ENCODE measurements around the gene GPRIN1. TPM values are rescaled to one million over a fixed set of nuclear protein-coding genes. Genes with fewer than 3 reads are reported as not detected.

GPRIN1 gene
- total and polyA plus RNA-seq, 2 donors (not counting 1 experiment from before 2014, with no cell fraction given), result 0.72 to 2.1 TPM

- H3K9me3 ChIP-seq (ENCODE audit: control extremely low read depth in 1 of 3, control insufficient read depth in 2 of 3, insufficient read depth in 1 of 3, low read length in 2 of 3), result peaks cover 0 to 13% (median 0%) of the 10 kb centered on the region in 3 donors
- H4K20me1 ChIP-seq (ENCODE audit: control insufficient read depth, insufficient read depth, low read length, poor library complexity, severe bottlenecking), result no peaks in the 10 kb centered on the region
- peaks cover 0 to 24% (median 2%) of the 10 kb centered on the region in 4 experiments for H3K27me3 ChIP-seq (replicated peaks in 1 of 4; ENCODE audit: control extremely low read depth in 1 of 4, control insufficient read depth in 3 of 4, insufficient read depth in 4 of 4, low read length in 3 of 4)
- Mint-ChIP-seq H3K27ac (no peak overlapping the region), H3K4me3 (no peak overlapping the region), H3K4me1 (peaks cover 22% of the 10 kb centered on the region), H3K27me3 (peaks cover 12% of the 10 kb centered on the region), H3K9me3 (ENCODE audit: insufficient read depth) (no peaks in the 10 kb centered on the region)
- 67% methylated on average over 4 of the region's 4 CpGs for WGBS (ENCODE audit: insufficient coverage)
- no peak for TF ChIP-seq EZH2 (IDR thresholded peaks at IDR 0.05; ENCODE audit: borderline replicate concordance, insufficient read depth, low read depth, low read length, poor library complexity, severe bottlenecking)
- TF ChIP-seq, protein P1, sequence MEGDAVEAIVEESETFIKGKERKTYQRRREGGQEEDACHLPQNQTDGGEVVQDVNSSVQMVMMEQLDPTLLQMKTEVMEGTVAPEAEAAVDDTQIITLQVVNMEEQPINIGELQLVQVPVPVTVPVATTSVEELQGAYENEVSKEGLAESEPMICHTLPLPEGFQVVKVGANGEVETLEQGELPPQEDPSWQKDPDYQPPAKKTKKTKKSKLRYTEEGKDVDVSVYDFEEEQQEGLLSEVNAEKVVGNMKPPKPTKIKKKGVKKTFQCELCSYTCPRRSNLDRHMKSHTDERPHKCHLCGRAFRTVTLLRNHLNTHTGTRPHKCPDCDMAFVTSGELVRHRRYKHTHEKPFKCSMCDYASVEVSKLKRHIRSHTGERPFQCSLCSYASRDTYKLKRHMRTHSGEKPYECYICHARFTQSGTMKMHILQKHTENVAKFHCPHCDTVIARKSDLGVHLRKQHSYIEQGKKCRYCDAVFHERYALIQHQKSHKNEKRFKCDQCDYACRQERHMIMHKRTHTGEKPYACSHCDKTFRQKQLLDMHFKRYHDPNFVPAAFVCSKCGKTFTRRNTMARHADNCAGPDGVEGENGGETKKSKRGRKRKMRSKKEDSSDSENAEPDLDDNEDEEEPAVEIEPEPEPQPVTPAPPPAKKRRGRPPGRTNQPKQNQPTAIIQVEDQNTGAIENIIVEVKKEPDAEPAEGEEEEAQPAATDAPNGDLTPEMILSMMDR (IDR thresholded peaks at IDR 0.05), result no peak
- no peaks in the 10 kb centered on the region for H3K36me3 ChIP-seq (replicated peaks in 1 of 2; ENCODE audit: control extremely low read depth in 1 of 2, control insufficient read depth in 1 of 2, extremely low read depth in 1 of 2, insufficient read depth in 2 of 2, low read length in 1 of 2)
- no peak overlapping the region for H3K27ac ChIP-seq (ENCODE audit: low read length in 2 of 2)
- CTCF ChIA-PET, result no interaction called here
- ATAC-seq (ENCODE audit: low read depth) (no peak), DNase-seq (no peak)
- peaks cover 22 to 29% of the 10 kb centered on the region in 2 donors for H3K4me1 ChIP-seq (ENCODE audit: control insufficient read depth in 2 of 2, insufficient read depth in 2 of 2, low read length in 2 of 2)
- no peak overlapping the region for H3K9ac ChIP-seq (ENCODE audit: low read length)
- POLR2A ChIA-PET, result no interaction called here
- no peak overlapping the region for H3K4me2 ChIP-seq (replicated peaks; ENCODE audit: low read depth, low read length, poor library complexity, severe bottlenecking)
- no peak overlapping the region for H2AFZ ChIP-seq (ENCODE audit: insufficient read depth, low read depth, low read length, poor library complexity, severe bottlenecking)
- H3K79me2 ChIP-seq (ENCODE audit: control insufficient read depth, insufficient read depth, low read length), result no peaks in the 10 kb centered on the region
- intact Hi-C loops (cut with micrococcal nuclease), result no loop called here
- no peak overlapping the region for H3K4me3 ChIP-seq (ENCODE audit: control extremely low read depth in 1 of 5, extremely low read depth in 1 of 5, insufficient read depth in 1 of 5, low read depth in 2 of 5, low read length in 4 of 5)
These were observed 27.6 kb upstream of the GPRIN1 start for GRCh38 chr5:176637556-176637955.

- H3K9ac ChIP-seq (ENCODE audit: low read length), result no peak overlapping the region
- Mint-ChIP-seq H3K4me1 (peaks cover 23% of the 10 kb centered on the region), H3K9me3 (ENCODE audit: insufficient read depth) (no peaks in the 10 kb centered on the region), H3K27me3 (peaks cover 12% of the 10 kb centered on the region), H3K4me3 (no peak overlapping the region), H3K27ac (no peak overlapping the region)
- TF ChIP-seq, protein P1 (IDR thresholded peaks at IDR 0.05), result no peak
- no peak for TF ChIP-seq EZH2 (IDR thresholded peaks at IDR 0.05; ENCODE audit: borderline replicate concordance, insufficient read depth, low read depth, low read length, poor library complexity, severe bottlenecking)
- POLR2A ChIA-PET, result no interaction called here
- peaks cover 0 to 25% (median 2%) of the 10 kb centered on the region in 4 experiments for H3K27me3 ChIP-seq (replicated peaks in 1 of 4; ENCODE audit: control extremely low read depth in 1 of 4, control insufficient read depth in 3 of 4, insufficient read depth in 4 of 4, low read length in 3 of 4)
- WGBS (ENCODE audit: insufficient coverage), result 79% methylated on average over 5 of the region's 9 CpGs
- no peak overlapping the region for H2AFZ ChIP-seq (ENCODE audit: insufficient read depth, low read depth, low read length, poor library complexity, severe bottlenecking)
- H3K4me2 ChIP-seq (replicated peaks; ENCODE audit: low read depth, low read length, poor library complexity, severe bottlenecking), result no peak overlapping the region
- H3K79me2 ChIP-seq (ENCODE audit: control insufficient read depth, insufficient read depth, low read length), result no peaks in the 10 kb centered on the region
- H3K4me1 ChIP-seq (ENCODE audit: control insufficient read depth in 2 of 2, insufficient read depth in 2 of 2, low read length in 2 of 2), result peaks cover 22 to 33% of the 10 kb centered on the region in 2 donors
- H4K20me1 ChIP-seq (ENCODE audit: control insufficient read depth, insufficient read depth, low read length, poor library complexity, severe bottlenecking), result no peaks in the 10 kb centered on the region
- peaks cover 0 to 13% (median 0%) of the 10 kb centered on the region in 3 donors for H3K9me3 ChIP-seq (ENCODE audit: control extremely low read depth in 1 of 3, control insufficient read depth in 2 of 3, insufficient read depth in 1 of 3, low read length in 2 of 3)
- CTCF ChIA-PET, result interaction anchor here (1.3 kb wide), 1 partner anchor 24 kb away, joined by 3 read pairs; no protein-coding TSS in a partner anchor
- intact Hi-C loops (cut with micrococcal nuclease), result no loop called here
- no peak for ATAC-seq (ENCODE audit: low read depth)
- no peaks in the 10 kb centered on the region for H3K36me3 ChIP-seq (replicated peaks in 1 of 2; ENCODE audit: control extremely low read depth in 1 of 2, control insufficient read depth in 1 of 2, extremely low read depth in 1 of 2, insufficient read depth in 2 of 2, low read length in 1 of 2)
- no peak for DNase-seq
- no peak overlapping the region for H3K4me3 ChIP-seq (ENCODE audit: control extremely low read depth in 1 of 5, extremely low read depth in 1 of 5, insufficient read depth in 1 of 5, low read depth in 2 of 5, low read length in 4 of 5)
- H3K27ac ChIP-seq (ENCODE audit: low read length in 2 of 2), result no peak overlapping the region
These were observed 26.5 kb upstream of the GPRIN1 start for GRCh38 chr5:176636426-176636825.

All from B cell (primary cell).